Measurements from ENCODE around the gene CEP41. TPM values are rescaled to one million over a fixed set of nuclear protein-coding genes. Genes with fewer than 3 reads are reported as not detected.

Gene CEP41
- total and polyA plus RNA-seq, 2 of the 13 experiments (the other 11 are each of a cell fraction or from before 2014, with no cell fraction given) = 8.7 to 9.0 TPM

GRCh38 chr7:130440527-130441365 is at the start of gene CEP41 (continued):
- TF ChIP-seq ZNF280D (CRISPR knock-in tag; IDR thresholded peaks at IDR 0.05) = no peak
- no peak for TF ChIP-seq ZNF766 (CRISPR knock-in tag; IDR thresholded peaks at IDR 0.05; ENCODE audit: borderline replicate concordance)
- TF ChIP-seq NFYC (CRISPR knock-in tag; IDR thresholded peaks at IDR 0.05) = peak; percentile 95
- TF ChIP-seq ZIK1 (CRISPR knock-in tag; IDR thresholded peaks at IDR 0.05; ENCODE audit: borderline replicate concordance, low read depth) = no peak
- no peak for TF ChIP-seq HHEX (CRISPR knock-in tag; IDR thresholded peaks at IDR 0.05)
- TF ChIP-seq ZNF883 (CRISPR knock-in tag; IDR thresholded peaks at IDR 0.05; ENCODE audit: not compliant biosample characterization) = no peak
- peak; percentile 63 for TF ChIP-seq ELF1 (CRISPR knock-in tag; IDR thresholded peaks at IDR 0.05)
- TF ChIP-seq ZFP90 (CRISPR knock-in tag; IDR thresholded peaks at IDR 0.05; ENCODE audit: borderline replicate concordance) = no peak
- TF ChIP-seq GTF2F1 (IDR thresholded peaks at IDR 0.05; ENCODE audit: low read length) = no peak
- no peak for TF ChIP-seq SP5 (CRISPR knock-in tag; IDR thresholded peaks at IDR 0.05; ENCODE audit: borderline replicate concordance, low read depth)
- TF ChIP-seq ZFX (CRISPR knock-in tag; IDR thresholded peaks at IDR 0.05; ENCODE audit: low read depth) = no peak
- no peak for TF ChIP-seq ARNT (IDR thresholded peaks at IDR 0.05)
- TF ChIP-seq RFX1 (IDR thresholded peaks at IDR 0.05) = peak; percentile 90
- TF ChIP-seq ZNF841 (CRISPR knock-in tag; IDR thresholded peaks at IDR 0.05; ENCODE audit: borderline replicate concordance) = no peak
- no peak for TF ChIP-seq ZKSCAN8 (CRISPR knock-in tag; IDR thresholded peaks at IDR 0.05; ENCODE audit: borderline replicate concordance)
- TF ChIP-seq ATF2 (CRISPR knock-in tag; IDR thresholded peaks at IDR 0.05) = no peak
- no peak for TF ChIP-seq ZNF34 (CRISPR knock-in tag; IDR thresholded peaks at IDR 0.05; ENCODE audit: borderline replicate concordance)
- TF ChIP-seq KAT8 (CRISPR knock-in tag; IDR thresholded peaks at IDR 0.05) = peak; percentile 85
- no peak for TF ChIP-seq ZNF350 (CRISPR knock-in tag; IDR thresholded peaks at IDR 0.05; ENCODE audit: borderline replicate concordance, low read depth)
- TF ChIP-seq KMT2B (CRISPR knock-in tag; IDR thresholded peaks at IDR 0.05) = peak; percentile 45; the same call in 1 of the 2 replicates
- peak; percentile 37 for TF ChIP-seq ZSCAN21 (CRISPR knock-in tag; IDR thresholded peaks at IDR 0.05; ENCODE audit: borderline replicate concordance)
- TF ChIP-seq KDM3A (CRISPR knock-in tag; IDR thresholded peaks at IDR 0.05; ENCODE audit: low read depth) = no peak
- TF ChIP-seq ZNF550 (CRISPR knock-in tag; IDR thresholded peaks at IDR 0.05; ENCODE audit: borderline replicate concordance) = no peak
- no peak for TF ChIP-seq MTA1 (CRISPR knock-in tag; IDR thresholded peaks at IDR 0.05; ENCODE audit: borderline replicate concordance)
- peak; percentile 89 for TF ChIP-seq SAP130 (CRISPR knock-in tag; IDR thresholded peaks at IDR 0.05; ENCODE audit: low read depth)
- TF ChIP-seq BCL3 (CRISPR knock-in tag; IDR thresholded peaks at IDR 0.05) = no peak
- no peak for TF ChIP-seq MTF1 (CRISPR knock-in tag; IDR thresholded peaks at IDR 0.05)

Data from HepG2 (cell line).